CD14-positive monocyte (primary cell): ENCODE measurements around the gene RBFOX1. TPM values are rescaled to one million over a fixed set of nuclear protein-coding genes. Genes with fewer than 3 reads are reported as not detected.

ENCODE experiments used
- DNase-seq, 3 donors: peaks; one replicate each; pipeline ENCODE4 v3.0.0-alpha.2; 2011 to 2022
- H2AFZ ChIP-seq: 2 replicates; pipeline ENCODE4 v1.6.0; 2012; ENCODE audit warnings: mild to moderate bottlenecking, low read depth, low read length, inconsistent platforms; ENCODE audit not compliant: insufficient read depth, poor library complexity, severe bottlenecking
- H3K27ac ChIP-seq, 2 donors: 1 replicate in 1 of 2; 2 replicates in 1 of 2; pipeline ENCODE4 v1.5.1; 2012 to 2013; ENCODE audit warnings: low read length in 2 of 2, control low read depth in 1 of 2, inconsistent platforms in 1 of 2, low read depth in 1 of 2, mild to moderate bottlenecking in 1 of 2
- H3K27me3 ChIP-seq, 2 donors: one replicate each; pipeline versions ENCODE4 v1.6.0 to v1.6.1; 2011 to 2013; ENCODE audit warnings: low read length in 2 of 2; ENCODE audit not compliant: control insufficient read depth in 2 of 2, insufficient read depth in 2 of 2
- H3K36me3 ChIP-seq, 2 donors: replicated peaks in 1 of 2; 1 replicate in 1 of 2; 2 replicates in 1 of 2; pipeline versions ENCODE4 v1.5.1 to v1.6.1; 2012 to 2013; ENCODE audit warnings: low read length in 2 of 2, control low read depth in 1 of 2, inconsistent platforms in 1 of 2, mild to moderate bottlenecking in 1 of 2; ENCODE audit not compliant: insufficient read depth in 2 of 2, control insufficient read depth in 1 of 2
- H3K4me1 ChIP-seq, 2 donors: 1 replicate in 1 of 2; 2 replicates in 1 of 2; pipeline versions ENCODE4 v1.5.1 to v1.6.1; 2012 to 2013; ENCODE audit warnings: low read length in 2 of 2, control low read depth in 1 of 2, inconsistent platforms in 1 of 2, mild to moderate bottlenecking in 1 of 2, moderate library complexity in 1 of 2; ENCODE audit not compliant: insufficient read depth in 2 of 2, control insufficient read depth in 1 of 2
- H3K4me2 ChIP-seq: replicated peaks from 2 replicates; pipeline ENCODE3; 2012; ENCODE audit warnings: low read length, moderate library complexity, mild to moderate bottlenecking; ENCODE audit not compliant: poor library complexity, severe bottlenecking; ENCODE audit errors: extremely low read depth
- H3K4me3 ChIP-seq, 3 experiments: fragments of 200-600 bp in 1 of 3; sonication (generic) in 1 of 3; replicated peaks in 1 of 3; 1 replicate in 2 of 3; 2 replicates in 1 of 3; pipeline ENCODE4 v1.5.1; 2011 to 2013; ENCODE audit warnings: low read length in 3 of 3, mild to moderate bottlenecking in 3 of 3, control low read depth in 2 of 3, low read depth in 2 of 3, inconsistent platforms in 1 of 3, moderate library complexity in 1 of 3
- H3K79me2 ChIP-seq: 2 replicates; pipeline ENCODE4 v1.6.0; 2012; ENCODE audit warnings: mild to moderate bottlenecking, control low read depth, inconsistent platforms, low read length, moderate library complexity; ENCODE audit not compliant: insufficient read depth
- H3K9ac ChIP-seq: 2 replicates; pipeline ENCODE4 v1.6.0; 2017; ENCODE audit warnings: low read length, mild to moderate bottlenecking; ENCODE audit not compliant: insufficient read depth, poor library complexity, severe bottlenecking
- H3K9me3 ChIP-seq, 2 donors: replicated peaks in 1 of 2; 1 replicate in 1 of 2; 2 replicates in 1 of 2; pipeline versions ENCODE4 v1.5.1 to v1.6.1; 2012 to 2013; ENCODE audit warnings: low read length in 2 of 2, control low read depth in 1 of 2; ENCODE audit not compliant: control insufficient read depth in 1 of 2, insufficient read depth in 1 of 2
- H4K20me1 ChIP-seq: 2 replicates; pipeline ENCODE4 v1.6.0; 2012; ENCODE audit warnings: mild to moderate bottlenecking, low read length, control low read depth, moderate library complexity; ENCODE audit not compliant: insufficient read depth
- H3K27ac Mint-ChIP-seq, 7 donors: one replicate each; pipeline ENCODE4 v1.8.0; 2020; ENCODE audit warnings: mild to moderate bottlenecking in 7 of 7, mixed read lengths in 7 of 7, moderate library complexity in 6 of 7, inconsistent platforms in 2 of 7
- H3K27me3 Mint-ChIP-seq, 3 donors: one replicate each; pipeline ENCODE4 v1.8.0; 2021 to 2022; ENCODE audit warnings: low read depth in 3 of 3, mild to moderate bottlenecking in 3 of 3, mixed read lengths in 3 of 3, moderate library complexity in 3 of 3, inconsistent platforms in 1 of 3
- H3K36me3 Mint-ChIP-seq, 2 donors: one replicate each; pipeline ENCODE4 v1.8.0; 2020; ENCODE audit warnings: mixed read lengths in 2 of 2, inconsistent platforms in 1 of 2, mild to moderate bottlenecking in 1 of 2
- H3K4me1 Mint-ChIP-seq: one replicate; pipeline ENCODE4 v1.8.0; 2020; ENCODE audit warnings: mild to moderate bottlenecking, mixed read lengths
- H3K4me3 Mint-ChIP-seq, 2 donors: one replicate each; pipeline ENCODE4 v1.8.0; 2020; ENCODE audit warnings: mild to moderate bottlenecking in 2 of 2, mixed read lengths in 2 of 2, moderate library complexity in 1 of 2
- H3K9me3 Mint-ChIP-seq, 7 donors: one replicate each; pipeline ENCODE4 v1.8.0; 2020 to 2022; ENCODE audit warnings: mixed read lengths in 7 of 7, mild to moderate bottlenecking in 6 of 7, moderate library complexity in 6 of 7, inconsistent platforms in 2 of 7
- WGBS: methylation state at CpG from one replicate; pipeline ENCODE4 v1.1.5; 2013; ENCODE audit warnings: missing lambda C conversion rate; ENCODE audit not compliant: insufficient coverage; 5-methylcytosine and 5-hydroxymethylcytosine counted together
- intact Hi-C, 2 donors: fragments of 100-400 bp; cut with micrococcal nuclease; formaldehyde crosslinking; loops; one replicate each; pipeline versions ENCODE4 v1.15.0 to v1.15.1; 2023
- polyA plus RNA-seq, 3 donors: library from polyadenylated mRNA; depleted of rRNA in 1 of 3; unstranded in 2 of 3; stranded (reverse) in 1 of 3; fragments of 300-500 nt in 2 of 3; fragments of >200 nt in 1 of 3; fragmentation: Illumina TruSeq in 2 of 3; gene quantifications; 1 replicate in 2 of 3; 2 replicates in 1 of 3; pipeline ENCODE4 v1.2.3, GENCODE V29; 2012 to 2021
- TF ChIP-seq, protein P1 (sequence below): fragments of 200-600 bp; IDR thresholded peaks from one replicate; pipeline ENCODE4 v1.8.0; 2022; ENCODE audit warnings: antibody characterized with exemption, mild to moderate bottlenecking

RBFOX1 gene
- polyA plus RNA-seq, 3 donors: not detected

DNA sequence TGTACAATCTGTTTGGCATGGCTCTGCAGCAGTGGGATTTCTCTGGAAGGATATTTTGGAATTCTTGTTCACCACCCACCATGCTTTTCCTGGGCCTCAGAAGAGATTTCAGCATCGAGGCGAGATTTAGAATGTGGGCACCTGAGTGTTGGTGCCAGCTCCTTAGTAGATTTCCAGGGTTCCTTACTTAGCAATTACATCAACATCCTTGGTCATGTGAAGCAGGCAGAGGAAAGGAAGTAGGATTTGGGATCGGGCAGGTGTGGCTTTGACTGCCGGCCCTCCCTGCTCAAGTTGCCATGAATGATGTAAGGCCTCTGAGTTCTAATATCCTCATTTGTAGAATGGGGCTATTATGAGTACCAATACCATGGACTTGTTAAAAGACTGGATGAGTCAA lies 13.1 kb upstream of the RBFOX1 start:
- Mint-ChIP-seq H3K4me1 (no peaks in the 10 kb centered on the region), H3K9me3 (peaks cover 0 to 2% (median 0%) of the 10 kb centered on the region in 7 donors), H3K27me3 (peaks cover 0 to 5% (median 3%) of the 10 kb centered on the region in 3 donors), H3K4me3 (no peak overlapping the region), H3K36me3 (no peaks in the 10 kb centered on the region), H3K27ac (no peak overlapping the region)
- Histone ChIP-seq H4K20me1 (no peaks in the 10 kb centered on the region), H3K9ac (no peak overlapping the region), H3K36me3 (no peaks in the 10 kb centered on the region), H2AFZ (no peak overlapping the region), H3K9me3 (no peaks in the 10 kb centered on the region), H3K79me2 (no peaks in the 10 kb centered on the region), H3K27me3 (peaks cover 0 to 1% of the 10 kb centered on the region in 2 donors), H3K4me3 (no peak overlapping the region), H3K4me1 (no peaks in the 10 kb centered on the region), H3K4me2 (no peak overlapping the region), H3K27ac (no peak overlapping the region)
- DNase-seq: no peak
- intact Hi-C loops: no loop called here
- TF ChIP-seq, protein P1, sequence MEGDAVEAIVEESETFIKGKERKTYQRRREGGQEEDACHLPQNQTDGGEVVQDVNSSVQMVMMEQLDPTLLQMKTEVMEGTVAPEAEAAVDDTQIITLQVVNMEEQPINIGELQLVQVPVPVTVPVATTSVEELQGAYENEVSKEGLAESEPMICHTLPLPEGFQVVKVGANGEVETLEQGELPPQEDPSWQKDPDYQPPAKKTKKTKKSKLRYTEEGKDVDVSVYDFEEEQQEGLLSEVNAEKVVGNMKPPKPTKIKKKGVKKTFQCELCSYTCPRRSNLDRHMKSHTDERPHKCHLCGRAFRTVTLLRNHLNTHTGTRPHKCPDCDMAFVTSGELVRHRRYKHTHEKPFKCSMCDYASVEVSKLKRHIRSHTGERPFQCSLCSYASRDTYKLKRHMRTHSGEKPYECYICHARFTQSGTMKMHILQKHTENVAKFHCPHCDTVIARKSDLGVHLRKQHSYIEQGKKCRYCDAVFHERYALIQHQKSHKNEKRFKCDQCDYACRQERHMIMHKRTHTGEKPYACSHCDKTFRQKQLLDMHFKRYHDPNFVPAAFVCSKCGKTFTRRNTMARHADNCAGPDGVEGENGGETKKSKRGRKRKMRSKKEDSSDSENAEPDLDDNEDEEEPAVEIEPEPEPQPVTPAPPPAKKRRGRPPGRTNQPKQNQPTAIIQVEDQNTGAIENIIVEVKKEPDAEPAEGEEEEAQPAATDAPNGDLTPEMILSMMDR: no peak
- 76% methylated on average over 2 of the region's 4 CpGs for WGBS

DNA sequence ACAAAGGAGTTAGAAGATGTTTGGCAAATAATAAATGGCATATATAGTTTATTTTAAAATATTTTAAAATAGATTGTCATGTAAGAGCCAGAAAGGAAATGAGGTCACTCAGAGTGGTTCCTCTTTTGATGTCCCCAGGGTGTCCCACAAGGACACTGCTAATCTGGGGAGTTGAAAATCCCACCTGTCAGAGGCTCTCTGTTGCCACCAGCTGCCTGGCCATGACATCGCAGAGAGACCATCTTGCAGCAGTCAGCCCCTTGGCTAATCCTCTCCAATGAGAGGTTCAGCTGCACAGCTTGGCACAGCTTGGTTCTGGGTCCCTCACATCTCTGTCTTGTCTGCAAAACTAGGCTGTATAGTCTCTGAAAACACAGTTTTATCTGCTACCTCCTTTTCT lies 11.0 kb upstream of the RBFOX1 start:
- no peak for DNase-seq
- H3K27ac Mint-ChIP-seq: no peak overlapping the region
- TF ChIP-seq, protein P1: no peak
- no peaks in the 10 kb centered on the region for H3K27me3 ChIP-seq
- H3K9ac ChIP-seq: no peak overlapping the region
- no peak overlapping the region for H3K4me3 ChIP-seq
- H3K79me2 ChIP-seq: no peaks in the 10 kb centered on the region
- peaks cover 0 to 2% (median 0%) of the 10 kb centered on the region in 7 donors for H3K9me3 Mint-ChIP-seq
- H3K36me3 Mint-ChIP-seq: no peaks in the 10 kb centered on the region
- intact Hi-C loops: no loop called here
- H3K4me1 Mint-ChIP-seq: no peaks in the 10 kb centered on the region
- H3K4me1 ChIP-seq: no peaks in the 10 kb centered on the region
- peaks cover 0 to 2% (median 0%) of the 10 kb centered on the region in 3 donors for H3K27me3 Mint-ChIP-seq
- no peak overlapping the region for H3K27ac ChIP-seq
- H4K20me1 ChIP-seq: no peaks in the 10 kb centered on the region
- H3K36me3 ChIP-seq: no peaks in the 10 kb centered on the region
- H3K4me2 ChIP-seq: no peak overlapping the region
- H3K9me3 ChIP-seq: no peaks in the 10 kb centered on the region
- no peak overlapping the region for H2AFZ ChIP-seq
- no peak overlapping the region for H3K4me3 Mint-ChIP-seq
- WGBS: no CpG with 5 or more reads among the region's 1 CpG
